ENCODE results near the gene TBX21.
A peak's percentile ranks its signal among the peaks of the same experiment; 100 is the strongest.

TBX21 gene

GRCh38 chr17:47776330-47777197, 43.5 kb downstream of the TBX21 start:
- peak; percentile 66 for DNase-seq

- DNase-seq, result no peak
Observed at GRCh38 chr17:47778184-47778635, 45.2 kb downstream of the TBX21 start.

- DNase-seq, result no peak
Observed at GRCh38 chr17:47781397-47781796, 48.4 kb downstream of the TBX21 start.

- peak; percentile 17 for DNase-seq
Observed at GRCh38 chr17:47785538-47786123, 52.6 kb downstream of the TBX21 start.

- DNase-seq, result peak; percentile 53
Observed at GRCh38 chr17:47789611-47790561, 56.9 kb downstream of the TBX21 start.

- no peak for DNase-seq
Observed at GRCh38 chr17:47791025-47791424, 58.0 kb downstream of the TBX21 start.

GRCh38 chr17:47792457-47792856, 59.4 kb downstream of the TBX21 start:
- no peak for DNase-seq

- no peak for DNase-seq
Observed at GRCh38 chr17:47792979-47793378, 59.9 kb downstream of the TBX21 start.
